CD4-positive, CD25-positive, alpha-beta regulatory T cell (primary cell): ENCODE measurements around the gene MIXL1. TPM values are rescaled to one million over a fixed set of nuclear protein-coding genes. Genes with fewer than 3 reads are reported as not detected.

Experiments
- ATAC-seq, 2 donors: fragments of 150-1000 bp; cut with Tn5 transposase; one replicate each; pipeline ENCODE4 v1.10.0; 2021; ENCODE audit warnings: low read depth in 2 of 2, moderate number of reproducible peaks in 2 of 2, moderate library complexity in 1 of 2
- DNase-seq, 3 donors: peaks; one replicate each; pipeline versions ENCODE4 v3.0.0 to v3.0.0-alpha.2; 2012 to 2022; ENCODE audit warnings: mixed read lengths in 1 of 3
- H3K27ac ChIP-seq: one replicate; pipeline ENCODE4 v1.7.0; 2013; ENCODE audit warnings: mild to moderate bottlenecking, low read length; ENCODE audit not compliant: insufficient read depth, poor library complexity, severe bottlenecking
- H3K27me3 ChIP-seq: one replicate; pipeline ENCODE4 v1.7.0; 2013; ENCODE audit warnings: low read length; ENCODE audit not compliant: control insufficient read depth, insufficient read depth
- H3K36me3 ChIP-seq: one replicate; pipeline ENCODE4 v1.7.0; 2013; ENCODE audit warnings: mild to moderate bottlenecking, low read length, moderate library complexity; ENCODE audit not compliant: control insufficient read depth, insufficient read depth
- H3K4me1 ChIP-seq: 2 replicates; pipeline ENCODE4 v1.7.0; 2013; ENCODE audit warnings: mild to moderate bottlenecking, low read length; ENCODE audit not compliant: insufficient read depth, control insufficient read depth, poor library complexity, severe bottlenecking
- H3K4me3 ChIP-seq: one replicate; pipeline ENCODE4 v1.7.0; 2013; ENCODE audit warnings: low read depth, mild to moderate bottlenecking, low read length, moderate library complexity
- H3K9me3 ChIP-seq, 2 experiments: 1 replicate in 1 of 2; 2 replicates in 1 of 2; pipeline ENCODE4 v1.7.0; 2013; ENCODE audit warnings: low read length in 2 of 2, mild to moderate bottlenecking in 1 of 2, moderate library complexity in 1 of 2; ENCODE audit not compliant: control insufficient read depth in 2 of 2
- H3K27ac Mint-ChIP-seq, 3 donors: one replicate each; pipeline ENCODE4 v1.8.0; 2020 to 2022; ENCODE audit warnings: mild to moderate bottlenecking in 3 of 3, mixed read lengths in 3 of 3, moderate library complexity in 2 of 3
- H3K27me3 Mint-ChIP-seq: one replicate; pipeline ENCODE4 v1.8.0; 2022; ENCODE audit warnings: mild to moderate bottlenecking, mixed read lengths
- H3K36me3 Mint-ChIP-seq: one replicate; pipeline ENCODE4 v1.8.0; 2020; ENCODE audit warnings: mixed read lengths
- H3K4me1 Mint-ChIP-seq, 4 donors: one replicate each; pipeline ENCODE4 v1.8.0; 2020 to 2022; ENCODE audit warnings: mixed read lengths in 4 of 4, mild to moderate bottlenecking in 1 of 4
- H3K4me3 Mint-ChIP-seq, 4 donors: one replicate each; pipeline ENCODE4 v1.8.0; 2020 to 2022; ENCODE audit warnings: mild to moderate bottlenecking in 4 of 4, mixed read lengths in 4 of 4, moderate library complexity in 3 of 4
- H3K9me3 Mint-ChIP-seq, 7 donors: one replicate each; pipeline ENCODE4 v1.8.0; 2020 to 2022; ENCODE audit warnings: mixed read lengths in 7 of 7, mild to moderate bottlenecking in 3 of 7, moderate library complexity in 2 of 7
- polyA plus RNA-seq, 4 donors: library from polyadenylated mRNA; unstranded; fragments of 300-500 nt; fragmentation: Illumina TruSeq; gene quantifications; one replicate each; pipeline ENCODE4 v1.2.3, GENCODE V29; 2021
- total RNA-seq: library from RNA; stranded (reverse); gene quantifications from one replicate; pipeline ENCODE4 v1.2.3, GENCODE V29; 2022

MIXL1 gene
- total and polyA plus RNA-seq, 5 donors from 2014 or later, result not detected

GRCh38 chr1:226216056-226216455 lies 7.4 kb upstream of the MIXL1 start:
- Mint-ChIP-seq H3K4me1 (peaks cover 0 to 6% (median 0%) of the 10 kb centered on the region in 4 donors), H3K27ac (no peak overlapping the region), H3K4me3 (no peak overlapping the region), H3K27me3 (peaks cover 37% of the 10 kb centered on the region), H3K36me3 (no peaks in the 10 kb centered on the region), H3K9me3 (no peaks in the 10 kb centered on the region)
- DNase-seq (no peak), ATAC-seq (no peak)
- H3K4me1 ChIP-seq, result no peaks in the 10 kb centered on the region
- no peaks in the 10 kb centered on the region for H3K36me3 ChIP-seq
- H3K4me3 ChIP-seq, result no peak overlapping the region
- H3K27ac ChIP-seq, result no peak overlapping the region
- peaks cover 3% of the 10 kb centered on the region for H3K27me3 ChIP-seq
- no peaks in the 10 kb centered on the region for H3K9me3 ChIP-seq

- Histone ChIP-seq H3K9me3 (no peaks in the 10 kb centered on the region), H3K4me3 (no peak overlapping the region), H3K27ac (no peak overlapping the region), H3K36me3 (no peaks in the 10 kb centered on the region), H3K4me1 (no peaks in the 10 kb centered on the region), H3K27me3 (peaks cover 7% of the 10 kb centered on the region)
- no peak overlapping the region for H3K4me3 Mint-ChIP-seq
- H3K36me3 Mint-ChIP-seq, result no peaks in the 10 kb centered on the region
- no peaks in the 10 kb centered on the region for H3K9me3 Mint-ChIP-seq
- H3K27me3 Mint-ChIP-seq, result peaks cover 44% of the 10 kb centered on the region
- peaks cover 0 to 6% (median 0%) of the 10 kb centered on the region in 4 donors for H3K4me1 Mint-ChIP-seq
- DNase-seq (no peak), ATAC-seq (no peak)
- H3K27ac Mint-ChIP-seq, result no peak overlapping the region
These were observed 6.2 kb upstream of the MIXL1 start for GRCh38 chr1:226217273-226217672.

GRCh38 chr1:226220473-226221189 lies 2.8 kb upstream of the MIXL1 start:
- H3K4me1 ChIP-seq, result peaks cover 12% of the 10 kb centered on the region
- ATAC-seq (no peak), DNase-seq (no peak)
- Mint-ChIP-seq H3K4me1 (peaks cover 0 to 10% (median 1%) of the 10 kb centered on the region in 4 donors), H3K27me3 (peaks cover 62% of the 10 kb centered on the region), H3K4me3 (peak overlapping the region in 1 of 4 donors; percentile 2), H3K36me3 (no peaks in the 10 kb centered on the region), H3K9me3 (no peaks in the 10 kb centered on the region), H3K27ac (no peak overlapping the region)
- no peaks in the 10 kb centered on the region for H3K9me3 ChIP-seq
- no peaks in the 10 kb centered on the region for H3K36me3 ChIP-seq
- H3K27ac ChIP-seq, result no peak overlapping the region
- H3K27me3 ChIP-seq, result peaks cover 10% of the 10 kb centered on the region
- no peak overlapping the region for H3K4me3 ChIP-seq

DNA sequence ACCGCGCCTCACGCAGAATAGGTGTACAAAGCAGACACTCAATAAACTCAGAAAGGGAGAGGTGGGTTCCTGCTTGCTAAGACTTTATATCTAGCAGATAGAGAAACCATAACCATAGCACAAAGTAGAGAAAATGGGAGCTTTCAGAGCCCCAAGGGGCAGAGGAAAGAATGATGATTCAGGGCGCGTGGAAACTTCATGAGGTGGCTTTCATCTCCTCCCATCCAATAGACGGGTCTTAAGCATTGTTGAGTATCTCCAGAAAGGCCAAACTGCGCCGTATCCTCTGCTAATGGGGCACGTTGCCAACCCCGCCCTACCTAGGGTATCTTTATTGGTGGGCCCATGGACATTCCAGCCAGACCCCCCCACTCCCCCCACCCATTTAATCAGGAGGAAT lies 778 bp upstream of the MIXL1 start:
- no peaks in the 10 kb centered on the region for H3K36me3 ChIP-seq
- DNase-seq (no peak), ATAC-seq (no peak)
- H3K27ac Mint-ChIP-seq, result no peak overlapping the region
- H3K27ac ChIP-seq, result no peak overlapping the region
- H3K9me3 Mint-ChIP-seq, result no peaks in the 10 kb centered on the region
- H3K4me3 Mint-ChIP-seq, result peak overlapping the region; percentile 9 to 62 (median 22)
- peaks cover 12% of the 10 kb centered on the region for H3K4me1 ChIP-seq
- H3K4me3 ChIP-seq, result no peak overlapping the region
- H3K4me1 Mint-ChIP-seq, result peaks cover 0 to 10% (median 0%) of the 10 kb centered on the region in 4 donors
- H3K27me3 ChIP-seq, result peaks cover 10% of the 10 kb centered on the region
- no peaks in the 10 kb centered on the region for H3K9me3 ChIP-seq
- peaks cover 49% of the 10 kb centered on the region for H3K27me3 Mint-ChIP-seq
- H3K36me3 Mint-ChIP-seq, result no peaks in the 10 kb centered on the region

DNA sequence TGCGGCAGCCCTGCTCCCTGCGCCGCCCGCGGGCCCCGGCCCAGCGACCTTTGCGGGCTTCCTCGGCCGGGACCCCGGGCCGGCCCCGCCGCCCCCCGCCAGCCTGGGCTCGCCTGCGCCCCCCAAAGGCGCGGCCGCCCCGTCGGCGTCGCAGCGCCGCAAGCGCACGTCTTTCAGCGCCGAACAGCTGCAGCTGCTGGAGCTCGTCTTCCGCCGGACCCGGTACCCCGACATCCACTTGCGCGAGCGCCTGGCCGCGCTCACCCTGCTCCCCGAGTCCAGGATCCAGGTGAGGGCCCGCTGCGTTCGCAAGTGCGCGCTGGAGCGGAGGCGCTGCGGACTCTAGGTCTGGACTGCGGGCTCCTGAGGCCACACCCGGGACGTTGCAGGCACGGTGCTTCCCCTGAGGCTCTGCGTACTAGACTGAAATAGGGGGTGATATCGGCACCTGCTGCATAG lies 351 bp downstream of the MIXL1 start:
- Mint-ChIP-seq H3K27ac (no peak overlapping the region), H3K4me3 (peak overlapping the region; percentile 54 to 91 (median 74)), H3K36me3 (no peaks in the 10 kb centered on the region), H3K4me1 (peaks cover 0 to 10% (median 0%) of the 10 kb centered on the region in 4 donors), H3K9me3 (no peaks in the 10 kb centered on the region), H3K27me3 (peaks cover 48% of the 10 kb centered on the region)
- H3K27ac ChIP-seq, result no peak overlapping the region
- peaks cover 10% of the 10 kb centered on the region for H3K27me3 ChIP-seq
- peak in 2 of 3 donors; percentile 13 to 60 for DNase-seq
- no peaks in the 10 kb centered on the region for H3K36me3 ChIP-seq
- peaks cover 12% of the 10 kb centered on the region for H3K4me1 ChIP-seq
- peak in 1 of 2 donors; percentile 31 for ATAC-seq
- H3K4me3 ChIP-seq, result no peak overlapping the region
- H3K9me3 ChIP-seq, result no peaks in the 10 kb centered on the region

GRCh38 chr1:226226601-226227000 lies 3.1 kb downstream of the MIXL1 start:
- DNase-seq (no peak), ATAC-seq (no peak)
- H3K4me1 ChIP-seq, result peaks cover 12% of the 10 kb centered on the region
- H3K36me3 ChIP-seq, result peaks cover 3% of the 10 kb centered on the region
- H3K27ac Mint-ChIP-seq, result no peak overlapping the region
- H3K27me3 ChIP-seq, result peaks cover 6% of the 10 kb centered on the region
- H3K4me3 Mint-ChIP-seq, result no peak overlapping the region
- H3K4me1 Mint-ChIP-seq, result peaks cover 0 to 10% (median 0%) of the 10 kb centered on the region in 4 donors
- peaks cover 4% of the 10 kb centered on the region for H3K36me3 Mint-ChIP-seq
- no peaks in the 10 kb centered on the region for H3K9me3 ChIP-seq
- H3K9me3 Mint-ChIP-seq, result no peaks in the 10 kb centered on the region
- H3K4me3 ChIP-seq, result no peak overlapping the region
- H3K27me3 Mint-ChIP-seq, result peaks cover 32% of the 10 kb centered on the region
- no peak overlapping the region for H3K27ac ChIP-seq

DNA sequence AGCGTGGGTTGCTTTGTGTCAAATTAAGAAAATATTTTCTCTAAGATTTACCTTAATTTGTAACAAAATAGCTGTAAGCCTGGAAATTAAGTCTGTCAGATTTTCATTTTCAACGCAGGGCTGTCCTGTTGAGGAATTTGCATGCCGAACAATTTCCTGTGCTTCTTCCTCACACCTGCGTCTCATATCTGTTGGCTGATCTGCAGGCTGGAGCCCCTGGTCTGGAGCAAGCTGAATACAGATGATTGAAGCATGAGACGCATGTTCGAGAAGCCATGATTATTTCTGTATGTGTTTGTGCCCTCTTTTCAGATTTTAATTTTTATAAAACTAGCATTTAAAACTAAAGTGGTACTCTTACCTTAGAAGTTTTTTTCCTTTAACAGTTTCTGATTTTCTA lies 9.8 kb downstream of the MIXL1 start:
- H3K27me3 ChIP-seq, result no peaks in the 10 kb centered on the region
- Mint-ChIP-seq H3K4me3 (no peak overlapping the region), H3K36me3 (peaks cover 14% of the 10 kb centered on the region), H3K9me3 (no peaks in the 10 kb centered on the region), H3K27me3 (no peaks in the 10 kb centered on the region), H3K27ac (no peak overlapping the region), H3K4me1 (no peaks in the 10 kb centered on the region)
- ATAC-seq (no peak), DNase-seq (no peak)
- no peak overlapping the region for H3K27ac ChIP-seq
- H3K4me1 ChIP-seq, result no peaks in the 10 kb centered on the region
- H3K4me3 ChIP-seq, result no peak overlapping the region
- peaks cover 24% of the 10 kb centered on the region for H3K36me3 ChIP-seq
- H3K9me3 ChIP-seq, result no peaks in the 10 kb centered on the region

- peaks cover 25% of the 10 kb centered on the region for H3K36me3 ChIP-seq
- Mint-ChIP-seq H3K4me1 (peaks cover 0 to 2% (median 0%) of the 10 kb centered on the region in 4 donors), H3K27ac (no peak overlapping the region), H3K9me3 (no peaks in the 10 kb centered on the region), H3K27me3 (no peaks in the 10 kb centered on the region), H3K4me3 (no peak overlapping the region), H3K36me3 (peaks cover 18% of the 10 kb centered on the region)
- no peaks in the 10 kb centered on the region for H3K9me3 ChIP-seq
- H3K4me1 ChIP-seq, result no peaks in the 10 kb centered on the region
- no peak overlapping the region for H3K27ac ChIP-seq
- ATAC-seq (no peak), DNase-seq (no peak)
- H3K27me3 ChIP-seq, result no peaks in the 10 kb centered on the region
- H3K4me3 ChIP-seq, result no peak overlapping the region
These were observed 10.3 kb downstream of the MIXL1 start for GRCh38 chr1:226233806-226234205.
